ENCODE measurements around the gene MZT2B.
A peak's percentile ranks its signal among the peaks of the same experiment; 100 is the strongest.
"Not testable (repeated sequence)": the region's sequence is repeated elsewhere in the genome, so short reads cannot be mapped to it uniquely, and the experiment has no call there.

Gene MZT2B

DNA sequence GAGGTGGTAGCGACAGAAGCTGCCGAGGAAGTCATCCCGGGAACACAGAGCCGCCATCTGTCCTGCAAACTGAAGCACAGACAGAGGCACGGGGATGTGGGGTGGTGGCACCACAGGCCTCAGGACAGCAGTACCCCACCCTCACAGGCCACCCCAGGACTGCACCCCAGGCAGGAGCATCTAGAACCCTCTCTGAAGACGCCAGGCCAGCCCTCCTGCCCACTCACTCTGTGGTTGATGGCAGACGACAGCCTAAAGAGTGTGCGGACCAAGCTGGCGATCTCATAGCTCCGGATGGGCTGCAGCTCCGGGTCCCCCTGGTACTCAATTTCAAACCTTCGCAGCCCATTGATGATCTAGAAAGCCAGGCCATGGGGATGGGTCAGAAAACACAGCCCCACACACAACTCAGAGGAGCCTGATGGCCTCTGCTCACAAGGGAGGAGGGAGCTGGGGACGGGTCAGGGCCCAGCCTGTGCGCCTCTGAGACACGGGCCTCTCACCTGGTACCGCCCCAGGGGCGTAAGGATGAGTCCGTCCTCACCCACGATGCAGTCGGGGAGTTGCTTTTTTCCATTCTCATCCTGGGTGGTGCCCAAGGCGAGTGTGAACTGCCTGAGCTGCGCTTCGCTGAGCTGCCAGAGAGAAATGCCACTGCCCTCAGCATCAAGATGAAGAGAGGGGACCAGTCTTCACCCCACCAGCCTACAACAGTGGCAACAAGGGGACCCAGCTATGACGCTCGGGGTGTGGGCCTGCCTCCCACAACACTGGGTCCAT, 29.1 kb upstream of the MZT2B start:
- DNase-seq (no peak), ATAC-seq (no peak)

DNA sequence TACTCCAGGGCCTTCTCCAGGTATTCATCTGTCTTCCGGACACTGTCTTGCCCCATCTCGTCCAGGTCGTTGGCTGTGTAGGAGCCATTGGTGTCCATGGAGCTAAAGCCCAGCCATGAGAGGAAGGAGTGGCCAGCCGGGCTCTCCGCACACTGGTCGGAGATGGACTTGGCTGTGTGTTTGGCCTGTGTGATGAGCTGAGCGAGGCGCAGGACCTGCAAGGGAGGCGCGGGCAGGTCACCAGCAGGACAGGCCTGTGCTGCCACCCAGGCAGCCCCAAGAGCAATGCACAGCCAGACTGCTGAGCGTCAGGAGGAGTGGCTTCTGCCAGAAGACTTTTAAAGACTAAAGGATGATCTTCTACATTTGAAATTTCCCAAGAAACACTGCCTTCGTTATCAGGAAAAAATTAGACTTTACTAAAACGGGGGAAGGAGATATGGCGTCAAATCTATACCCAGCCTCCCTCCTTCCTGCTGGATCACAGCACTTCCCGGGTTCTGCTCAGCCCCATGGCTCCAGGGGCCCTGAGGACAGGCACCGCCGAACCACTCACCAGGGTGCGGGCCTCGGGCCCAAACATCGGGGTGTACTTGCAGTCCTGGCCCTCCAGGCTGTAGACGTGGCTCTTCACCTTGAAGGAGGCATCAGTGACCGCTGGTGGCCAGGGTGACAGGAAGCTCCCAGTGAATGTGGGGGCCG, 28.2 kb upstream of the MZT2B start:
- ATAC-seq, DNase-seq: not testable (repeated sequence)

DNA sequence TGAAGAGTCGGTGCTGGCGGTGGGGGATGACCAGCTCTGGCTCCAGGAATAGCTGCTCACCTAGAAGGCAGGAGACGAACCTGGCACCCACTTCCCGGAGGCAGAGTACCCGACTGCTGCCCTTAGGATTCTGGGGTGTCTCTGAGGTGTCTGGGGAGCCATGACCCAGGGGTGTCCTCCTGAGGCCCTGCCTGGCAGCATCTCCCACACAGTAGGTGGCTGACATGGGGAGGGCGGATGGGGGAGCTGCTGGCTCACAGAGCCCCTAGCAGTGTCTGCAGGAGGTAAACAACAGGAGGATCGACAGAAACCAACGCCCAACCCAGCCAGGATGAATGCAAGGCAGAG, 27.7 kb upstream of the MZT2B start:
- not testable (repeated sequence) for DNase-seq, ATAC-seq

- DNase-seq, result no peak
- no peak for ATAC-seq
These were observed 27.0 kb upstream of the MZT2B start for GRCh38 chr2:130154773-130155765.

DNA sequence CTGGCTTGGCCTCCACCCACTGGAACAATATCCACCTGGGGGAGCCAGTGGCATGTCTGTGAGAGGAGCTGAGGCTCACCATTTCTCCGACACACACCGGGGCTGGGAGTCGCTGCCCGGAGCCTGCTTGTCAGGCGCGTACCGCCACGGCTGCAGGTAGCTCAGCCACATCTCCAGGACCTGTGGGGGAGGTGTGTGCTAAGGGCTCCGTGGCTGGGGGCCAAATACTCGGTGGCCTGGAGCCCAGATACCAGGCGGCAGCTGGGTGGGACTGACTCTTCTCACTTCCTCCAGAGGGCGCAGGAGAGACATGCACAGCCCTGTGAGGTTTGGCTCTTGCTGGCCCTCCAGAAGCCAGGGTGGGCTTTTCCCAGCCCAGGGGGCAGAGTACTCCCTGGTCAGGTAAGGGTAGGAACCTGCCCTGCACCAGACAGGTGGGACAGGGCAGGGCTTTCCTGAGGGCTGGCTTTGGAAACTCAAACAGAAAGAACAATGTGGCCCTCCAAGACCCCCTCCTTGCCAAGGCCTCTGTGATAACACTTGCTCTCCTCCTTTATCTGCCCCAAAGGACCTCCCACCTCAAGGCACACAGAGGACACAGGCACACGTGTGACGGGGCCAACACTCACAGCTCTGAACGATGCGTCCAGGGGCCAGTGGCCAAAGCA, 26.0 kb upstream of the MZT2B start:
- ATAC-seq, result not testable (repeated sequence)
- peak; percentile 20 for DNase-seq

- ATAC-seq (no peak), DNase-seq (no peak)
These were observed 25.4 kb upstream of the MZT2B start for GRCh38 chr2:130156624-130157004.

DNA sequence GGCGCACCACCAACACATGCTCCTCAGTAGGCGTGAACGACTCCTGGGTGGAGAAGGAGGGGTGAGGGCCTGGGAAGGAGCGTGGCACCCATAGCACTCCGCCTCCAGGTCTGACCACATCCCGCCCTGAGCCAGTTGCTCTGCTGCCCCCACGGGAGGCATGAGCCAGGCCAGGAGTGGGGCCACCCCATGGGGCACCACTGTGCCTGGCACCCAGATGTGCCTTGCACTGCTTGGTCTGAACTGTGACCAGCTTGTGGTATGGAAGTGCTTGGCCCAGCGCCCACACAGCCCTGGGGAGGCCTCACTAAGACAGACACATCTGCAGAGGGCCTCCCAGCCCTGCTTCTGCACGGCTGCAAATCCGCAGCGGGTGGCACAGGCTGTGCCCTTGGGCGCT, 24.7 kb upstream of the MZT2B start:
- ATAC-seq, result peak; percentile 11
- DNase-seq, result not testable (repeated sequence)

- DNase-seq, result peak; percentile 31
- peak; percentile 22 for ATAC-seq
These were observed 24.1 kb upstream of the MZT2B start for GRCh38 chr2:130157825-130158514.

- ATAC-seq, result no peak
- DNase-seq, result no peak
These were observed 23.4 kb upstream of the MZT2B start for GRCh38 chr2:130158631-130159030.

- not testable (repeated sequence) for ATAC-seq, DNase-seq
These were observed 22.7 kb upstream of the MZT2B start for GRCh38 chr2:130159376-130159775.

- ATAC-seq (no peak), DNase-seq (no peak)
These were observed 21.9 kb upstream of the MZT2B start for GRCh38 chr2:130160131-130160530.

- ATAC-seq, DNase-seq: not testable (repeated sequence)
These were observed 21.0 kb upstream of the MZT2B start for GRCh38 chr2:130160838-130161705.

- not testable (repeated sequence) for ATAC-seq, DNase-seq
These were observed 19.6 kb upstream of the MZT2B start for GRCh38 chr2:130162486-130162885.

- ATAC-seq (no peak), DNase-seq (no peak)
These were observed 19.1 kb upstream of the MZT2B start for GRCh38 chr2:130162968-130163367.

- DNase-seq, result no peak
- ATAC-seq, result no peak
These were observed 16.6 kb upstream of the MZT2B start for GRCh38 chr2:130165293-130166016.

GRCh38 chr2:130166611-130167010, 15.5 kb upstream of the MZT2B start:
- ATAC-seq, DNase-seq: not testable (repeated sequence)

DNA sequence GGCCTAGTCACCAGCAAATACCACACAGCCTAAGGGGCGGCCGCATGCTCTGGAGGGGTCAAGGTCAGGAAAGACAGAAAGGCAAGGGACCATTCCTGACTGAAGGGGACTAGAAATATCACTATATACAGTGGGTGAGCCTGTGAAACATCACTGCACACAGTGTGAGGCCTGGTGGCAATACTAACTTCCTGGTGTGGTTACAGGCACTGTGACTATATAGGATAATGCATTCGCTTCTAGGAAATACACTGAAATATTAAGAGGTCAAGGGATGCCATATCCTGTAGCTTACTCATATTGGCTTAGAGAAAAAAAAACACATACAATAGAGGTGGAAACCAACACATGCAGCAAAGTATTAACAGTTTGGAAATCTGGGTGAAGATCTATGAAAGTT, 12.9 kb upstream of the MZT2B start:
- peak; percentile 86 for ATAC-seq
- DNase-seq, result not testable (repeated sequence)

- no peak for ATAC-seq
These were observed 12.2 kb upstream of the MZT2B start for GRCh38 chr2:130169896-130170295.

GRCh38 chr2:130174866-130175265, 7.2 kb upstream of the MZT2B start:
- DNase-seq, result not testable (repeated sequence)
- peak; percentile 34 for ATAC-seq

More at GRCh38 chr2:130169896-130170295, 12.2 kb upstream of the MZT2B start:
- DNase-seq, result no peak
